Measurements from ENCODE around the gene RBMXL3.

The RBMXL3 gene

DNA sequence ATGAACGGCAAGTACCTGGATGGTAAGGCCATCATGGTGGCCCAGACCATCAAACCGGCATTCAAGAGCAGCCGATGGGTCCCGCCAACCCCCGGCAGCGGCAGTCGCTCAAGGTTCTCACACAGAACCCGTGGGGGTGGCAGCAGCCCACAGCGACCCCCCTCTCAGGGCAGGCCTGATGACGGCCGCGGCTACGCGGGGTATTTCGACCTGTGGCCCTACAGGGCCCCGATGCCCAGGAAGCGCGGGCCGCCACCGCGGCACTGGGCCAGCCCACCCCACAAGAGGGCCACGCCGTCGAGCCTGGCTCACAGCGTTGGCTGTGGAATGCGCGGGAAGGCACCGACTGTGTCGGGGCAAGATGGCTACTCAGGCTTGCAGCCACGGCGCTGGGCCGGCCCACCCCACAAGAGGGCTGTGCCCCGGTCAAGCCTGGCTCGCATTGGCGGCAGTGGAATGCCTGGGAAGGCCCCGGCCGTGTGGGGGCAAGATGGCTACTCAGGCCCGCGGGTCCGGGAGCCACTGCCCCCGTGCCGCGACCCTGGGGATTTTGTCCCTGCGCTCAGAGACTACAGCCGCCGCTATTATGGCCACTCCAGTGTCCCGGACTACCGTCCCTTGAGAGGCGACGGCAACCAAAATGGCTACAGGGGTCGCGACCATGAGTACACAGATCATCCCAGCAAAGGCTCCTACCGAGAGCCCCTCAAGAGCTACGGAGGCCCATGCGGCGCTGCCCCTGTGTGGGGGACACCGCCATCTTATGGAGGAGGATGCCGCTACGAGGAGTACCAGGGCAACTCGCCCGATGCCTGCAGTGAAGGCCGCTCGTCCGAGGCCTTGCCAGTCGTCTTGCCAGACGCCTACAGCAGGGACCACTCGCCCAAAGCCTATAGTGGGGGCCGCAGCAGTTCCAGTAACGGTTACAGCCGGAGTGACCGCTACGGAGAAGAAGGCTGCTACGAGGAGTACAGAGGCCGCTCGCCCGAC is 731 bp downstream of the RBMXL3 start:
- Histone ChIP-seq H3K18ac (ENCODE audit: low read length) (no peak overlapping the region), H3K27ac (ENCODE audit: low read depth, low read length) (no peak overlapping the region), H3K9me3 (ENCODE audit: insufficient read depth, low read depth, low read length) (peaks cover 11% of the 10 kb centered on the region), H4K91ac (ENCODE audit: low read depth, low read length) (no peak overlapping the region), H3K4me2 (ENCODE audit: low read length) (no peak overlapping the region), H3K27me3 (ENCODE audit: insufficient read depth, low read length) (no peaks in the 10 kb centered on the region), H3K23ac (ENCODE audit: low read length) (no peak overlapping the region), H3K4me1 (ENCODE audit: control insufficient read depth in 1 of 2, insufficient read depth in 2 of 2, low read length in 2 of 2) (no peaks in the 10 kb centered on the region), H4K8ac (ENCODE audit: low read depth, low read length) (no peak overlapping the region), H3K14ac (ENCODE audit: low read length) (no peak overlapping the region), H3K4me3 (ENCODE audit: low read depth, low read length) (no peak overlapping the region), H3K4ac (ENCODE audit: low read depth, low read length) (no peak overlapping the region), H3K36me3 (ENCODE audit: control insufficient read depth in 1 of 2, insufficient read depth in 2 of 2, low read length in 2 of 2) (peaks cover 0 to 2% of the 10 kb centered on the region in 2 experiments), H2BK5ac (ENCODE audit: low read depth, low read length, poor library complexity) (no peak overlapping the region), H2AFZ (ENCODE audit: insufficient read depth, low read length, poor library complexity) (no peak overlapping the region), H2BK120ac (ENCODE audit: insufficient read depth, low read length, poor library complexity) (no peak overlapping the region), H2AK5ac (ENCODE audit: low read length) (no peak overlapping the region), H2BK12ac (ENCODE audit: low read length) (no peak overlapping the region), H3K79me2 (ENCODE audit: control insufficient read depth, insufficient read depth, low read length, poor library complexity) (no peaks in the 10 kb centered on the region), H3K9ac (ENCODE audit: low read length) (no peak overlapping the region), H3K79me1 (ENCODE audit: low read length) (no peaks in the 10 kb centered on the region), H4K12ac (ENCODE audit: low read depth, low read length) (no peak overlapping the region)
- WGBS (ENCODE audit: extremely low coverage, insufficient coverage, insufficient read length) = no CpG with 5 or more reads among the region's 76 CpGs
- no peak for DNase-seq

DNA sequence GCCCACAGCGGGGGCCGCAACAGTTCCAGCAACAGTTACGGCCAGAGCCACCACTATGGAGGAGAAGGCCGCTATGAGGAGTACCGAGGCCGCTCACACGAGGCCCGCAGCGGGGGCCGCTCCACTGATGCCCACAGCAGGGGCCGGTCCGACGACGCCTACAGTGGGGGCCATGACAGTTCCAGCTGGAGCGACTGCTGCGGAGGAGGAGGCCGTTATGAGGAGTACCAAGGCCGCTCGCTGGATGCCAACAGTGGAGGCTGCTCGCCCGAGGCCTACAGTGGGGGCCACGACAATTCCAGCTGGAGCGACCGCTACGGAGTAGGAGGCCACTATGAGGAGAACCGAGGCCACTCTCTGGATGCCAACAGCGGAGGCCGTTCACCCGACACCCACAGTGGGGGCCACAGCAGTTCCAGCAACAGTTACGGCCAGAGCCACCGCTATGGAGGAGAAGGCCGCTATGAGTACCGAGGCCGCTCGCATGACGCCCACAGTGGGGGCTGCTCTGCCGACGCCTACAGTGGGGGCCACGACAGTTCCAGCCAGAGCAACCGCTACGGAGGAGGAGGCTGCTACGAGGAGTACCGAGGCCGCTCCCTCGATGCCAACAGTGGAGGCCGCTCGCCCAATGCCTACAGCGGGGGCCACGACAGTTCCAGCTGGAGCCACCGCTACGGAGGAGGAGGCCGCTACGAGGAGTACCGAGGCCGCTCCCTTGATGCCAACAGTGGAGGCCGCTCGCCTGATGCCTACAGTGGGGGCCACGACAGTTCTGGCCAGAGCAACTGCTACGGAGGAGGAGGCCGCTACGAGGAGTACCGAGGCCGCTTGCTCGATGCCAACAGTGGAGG is 1.7 kb downstream of the RBMXL3 start:
- H2BK5ac ChIP-seq (ENCODE audit: low read depth, low read length, poor library complexity) = no peak overlapping the region
- H2AFZ ChIP-seq (ENCODE audit: insufficient read depth, low read length, poor library complexity) = no peak overlapping the region
- H4K12ac ChIP-seq (ENCODE audit: low read depth, low read length) = no peak overlapping the region
- no peak overlapping the region for H3K18ac ChIP-seq (ENCODE audit: low read length)
- H3K36me3 ChIP-seq (ENCODE audit: control insufficient read depth in 1 of 2, insufficient read depth in 2 of 2, low read length in 2 of 2) = peaks cover 0 to 2% of the 10 kb centered on the region in 2 experiments
- no peak overlapping the region for H3K4me2 ChIP-seq (ENCODE audit: low read length)
- no peak overlapping the region for H3K4ac ChIP-seq (ENCODE audit: low read depth, low read length)
- no peak overlapping the region for H4K91ac ChIP-seq (ENCODE audit: low read depth, low read length)
- no peak for DNase-seq
- no peak overlapping the region for H3K27ac ChIP-seq (ENCODE audit: low read depth, low read length)
- no peak overlapping the region for H3K14ac ChIP-seq (ENCODE audit: low read length)
- H3K23ac ChIP-seq (ENCODE audit: low read length) = no peak overlapping the region
- WGBS (ENCODE audit: extremely low coverage, insufficient coverage, insufficient read length) = no CpG with 5 or more reads among the region's 64 CpGs
- H3K27me3 ChIP-seq (ENCODE audit: insufficient read depth, low read length) = no peaks in the 10 kb centered on the region
- H2BK120ac ChIP-seq (ENCODE audit: insufficient read depth, low read length, poor library complexity) = no peak overlapping the region
- H2AK5ac ChIP-seq (ENCODE audit: low read length) = no peak overlapping the region
- H3K79me2 ChIP-seq (ENCODE audit: control insufficient read depth, insufficient read depth, low read length, poor library complexity) = no peaks in the 10 kb centered on the region
- H3K4me1 ChIP-seq (ENCODE audit: control insufficient read depth in 1 of 2, insufficient read depth in 2 of 2, low read length in 2 of 2) = peaks cover 0 to 3% of the 10 kb centered on the region in 2 experiments
- no peaks in the 10 kb centered on the region for H3K79me1 ChIP-seq (ENCODE audit: low read length)
- H3K9ac ChIP-seq (ENCODE audit: low read length) = no peak overlapping the region
- peaks cover 11% of the 10 kb centered on the region for H3K9me3 ChIP-seq (ENCODE audit: insufficient read depth, low read depth, low read length)
- no peak overlapping the region for H2BK12ac ChIP-seq (ENCODE audit: low read length)
- no peak overlapping the region for H3K4me3 ChIP-seq (ENCODE audit: low read depth, low read length)
- H4K8ac ChIP-seq (ENCODE audit: low read depth, low read length) = no peak overlapping the region

DNA sequence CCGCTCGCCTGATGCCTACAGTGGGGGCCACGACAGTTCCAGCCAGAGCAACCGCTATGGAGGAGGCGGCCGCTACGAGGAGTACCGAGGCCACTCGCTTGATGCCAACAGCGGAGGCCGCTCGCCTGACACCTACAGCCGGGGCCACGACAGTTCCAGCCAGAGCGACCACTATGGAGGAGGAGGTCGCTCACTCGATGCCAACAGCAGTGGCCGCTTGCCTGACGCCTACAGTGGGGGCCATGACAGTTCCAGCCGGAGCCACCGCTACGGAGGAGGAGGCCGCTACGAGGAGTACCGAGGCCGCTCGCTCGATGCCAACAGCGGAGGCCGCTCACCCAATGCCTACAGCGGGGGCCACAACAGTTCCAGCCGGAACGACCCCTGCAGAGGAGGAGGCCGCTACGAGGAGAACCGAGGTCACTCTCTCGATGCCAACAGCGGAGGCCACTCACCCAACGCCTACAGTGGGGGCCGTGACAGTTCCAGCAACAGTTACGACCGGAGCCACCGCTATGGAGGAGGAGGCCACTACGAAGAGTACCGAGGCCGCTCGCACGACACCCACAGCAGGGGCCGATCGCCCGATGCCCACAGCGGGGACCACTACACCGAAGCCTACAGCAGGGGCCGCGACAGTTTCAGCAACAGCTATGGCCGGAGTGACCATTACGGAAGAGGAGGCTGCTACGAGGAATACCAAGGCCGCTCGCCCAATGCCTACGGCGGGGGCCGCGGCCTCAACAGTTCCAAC is 2.5 kb downstream of the RBMXL3 start:
- H3K9me3 ChIP-seq (ENCODE audit: insufficient read depth, low read depth, low read length) = peaks cover 11% of the 10 kb centered on the region
- no peak overlapping the region for H3K4me3 ChIP-seq (ENCODE audit: low read depth, low read length)
- no peaks in the 10 kb centered on the region for H3K27me3 ChIP-seq (ENCODE audit: insufficient read depth, low read length)
- no peaks in the 10 kb centered on the region for H3K79me1 ChIP-seq (ENCODE audit: low read length)
- H3K4me2 ChIP-seq (ENCODE audit: low read length) = no peak overlapping the region
- no peak overlapping the region for H4K12ac ChIP-seq (ENCODE audit: low read depth, low read length)
- no peak overlapping the region for H2BK12ac ChIP-seq (ENCODE audit: low read length)
- no peaks in the 10 kb centered on the region for H3K79me2 ChIP-seq (ENCODE audit: control insufficient read depth, insufficient read depth, low read length, poor library complexity)
- H2AK5ac ChIP-seq (ENCODE audit: low read length) = no peak overlapping the region
- H2BK120ac ChIP-seq (ENCODE audit: insufficient read depth, low read length, poor library complexity) = no peak overlapping the region
- no peak overlapping the region for H3K27ac ChIP-seq (ENCODE audit: low read depth, low read length)
- H3K14ac ChIP-seq (ENCODE audit: low read length) = no peak overlapping the region
- H3K36me3 ChIP-seq (ENCODE audit: control insufficient read depth in 1 of 2, insufficient read depth in 2 of 2, low read length in 2 of 2) = peaks cover 0 to 2% of the 10 kb centered on the region in 2 experiments
- no peak for DNase-seq
- H2AFZ ChIP-seq (ENCODE audit: insufficient read depth, low read length, poor library complexity) = no peak overlapping the region
- H3K18ac ChIP-seq (ENCODE audit: low read length) = no peak overlapping the region
- peaks cover 0 to 4% of the 10 kb centered on the region in 2 experiments for H3K4me1 ChIP-seq (ENCODE audit: control insufficient read depth in 1 of 2, insufficient read depth in 2 of 2, low read length in 2 of 2)
- no peak overlapping the region for H3K23ac ChIP-seq (ENCODE audit: low read length)
- no CpG with 5 or more reads among the region's 64 CpGs for WGBS (ENCODE audit: extremely low coverage, insufficient coverage, insufficient read length)
- H2BK5ac ChIP-seq (ENCODE audit: low read depth, low read length, poor library complexity) = no peak overlapping the region
- no peak overlapping the region for H4K8ac ChIP-seq (ENCODE audit: low read depth, low read length)
- H3K4ac ChIP-seq (ENCODE audit: low read depth, low read length) = no peak overlapping the region
- H4K91ac ChIP-seq (ENCODE audit: low read depth, low read length) = no peak overlapping the region
- H3K9ac ChIP-seq (ENCODE audit: low read length) = no peak overlapping the region

DNA sequence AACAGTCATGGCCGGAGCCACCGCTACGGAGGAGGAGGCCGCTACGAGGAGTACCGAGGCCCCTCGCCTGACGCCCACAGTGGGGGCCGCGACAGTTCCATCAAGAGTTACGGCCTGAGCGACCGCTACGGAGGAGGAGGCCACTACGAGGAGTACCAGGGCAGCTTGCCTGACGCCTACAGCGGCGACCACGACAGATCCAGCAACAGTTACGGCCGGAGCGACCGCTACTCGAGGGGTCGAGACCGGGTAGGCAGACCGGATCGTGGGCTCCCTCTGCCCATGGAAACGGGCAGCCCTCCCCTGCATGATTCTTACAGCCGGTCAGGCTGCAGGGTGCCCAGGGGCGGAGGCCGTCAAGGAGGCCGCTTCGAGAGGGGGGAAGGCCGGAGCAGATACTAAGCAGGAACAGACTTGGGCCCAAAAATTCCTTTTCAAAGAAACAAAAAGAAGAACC is 3.1 kb downstream of the RBMXL3 start:
- Histone ChIP-seq H2BK120ac (ENCODE audit: insufficient read depth, low read length, poor library complexity) (no peak overlapping the region), H4K12ac (ENCODE audit: low read depth, low read length) (no peak overlapping the region), H3K36me3 (ENCODE audit: control insufficient read depth in 1 of 2, insufficient read depth in 2 of 2, low read length in 2 of 2) (peaks cover 0 to 2% of the 10 kb centered on the region in 2 experiments), H3K14ac (ENCODE audit: low read length) (no peak overlapping the region), H3K27me3 (ENCODE audit: insufficient read depth, low read length) (no peaks in the 10 kb centered on the region), H2BK5ac (ENCODE audit: low read depth, low read length, poor library complexity) (no peak overlapping the region), H3K9me3 (ENCODE audit: insufficient read depth, low read depth, low read length) (peaks cover 11% of the 10 kb centered on the region), H3K4ac (ENCODE audit: low read depth, low read length) (no peak overlapping the region), H3K4me3 (ENCODE audit: low read depth, low read length) (no peak overlapping the region), H2BK12ac (ENCODE audit: low read length) (no peak overlapping the region), H3K79me1 (ENCODE audit: low read length) (no peaks in the 10 kb centered on the region), H2AFZ (ENCODE audit: insufficient read depth, low read length, poor library complexity) (no peak overlapping the region), H3K9ac (ENCODE audit: low read length) (no peak overlapping the region), H3K79me2 (ENCODE audit: control insufficient read depth, insufficient read depth, low read length, poor library complexity) (no peaks in the 10 kb centered on the region), H3K4me2 (ENCODE audit: low read length) (no peak overlapping the region), H3K27ac (ENCODE audit: low read depth, low read length) (no peak overlapping the region), H3K23ac (ENCODE audit: low read length) (no peak overlapping the region), H2AK5ac (ENCODE audit: low read length) (no peak overlapping the region), H4K91ac (ENCODE audit: low read depth, low read length) (no peak overlapping the region), H4K8ac (ENCODE audit: low read depth, low read length) (no peak overlapping the region), H3K18ac (ENCODE audit: low read length) (no peak overlapping the region), H3K4me1 (ENCODE audit: control insufficient read depth in 1 of 2, insufficient read depth in 2 of 2, low read length in 2 of 2) (peaks cover 0 to 4% of the 10 kb centered on the region in 2 experiments)
- no CpG with 5 or more reads among the region's 35 CpGs for WGBS (ENCODE audit: extremely low coverage, insufficient coverage, insufficient read length)
- DNase-seq = no peak
